T1000 (cell line): Measurements from ENCODE around the gene BAK1.
A peak's percentile ranks its signal among the peaks of the same experiment; 100 is the strongest.
"Not testable (repeated sequence)": the region's sequence is repeated elsewhere in the genome, so short reads cannot be mapped to it uniquely, and the experiment has no call there.

Experiments used
- DNase-seq: peaks from one replicate; lab custom pipeline; 2025; ENCODE audit warnings: mixed read lengths; lab: John Stamatoyannopoulos, UW

The BAK1 gene

GRCh38 chr6:33607784-33608161 is 27.7 kb upstream of the BAK1 start:
- no peak for DNase-seq

GRCh38 chr6:33607126-33607783 is 27.2 kb upstream of the BAK1 start:
- DNase-seq, result no peak

GRCh38 chr6:33606642-33607041 is 26.6 kb upstream of the BAK1 start:
- no peak for DNase-seq

- DNase-seq, result peak; percentile 9
These were observed 25.1 kb upstream of the BAK1 start for GRCh38 chr6:33604941-33605854.

- DNase-seq, result no peak
These were observed 22.1 kb upstream of the BAK1 start for GRCh38 chr6:33602180-33602579.

GRCh38 chr6:33600761-33601160 is 20.7 kb upstream of the BAK1 start:
- DNase-seq, result no peak

- peak; percentile 68 for DNase-seq
These were observed 19.4 kb upstream of the BAK1 start for GRCh38 chr6:33599413-33599938.

- DNase-seq, result no peak
These were observed 17.7 kb upstream of the BAK1 start for GRCh38 chr6:33597551-33598322.

- DNase-seq, result not testable (repeated sequence)
These were observed 16.8 kb upstream of the BAK1 start for GRCh38 chr6:33596894-33597293.

GRCh38 chr6:33595001-33595846 is 15.1 kb upstream of the BAK1 start:
- no peak for DNase-seq

- DNase-seq, result no peak
These were observed 13.3 kb upstream of the BAK1 start for GRCh38 chr6:33593414-33593727.

GRCh38 chr6:33592595-33593413 is 12.7 kb upstream of the BAK1 start:
- no peak for DNase-seq

GRCh38 chr6:33592280-33592594 is 12.2 kb upstream of the BAK1 start:
- no peak for DNase-seq

- no peak for DNase-seq
These were observed 11.5 kb upstream of the BAK1 start for GRCh38 chr6:33591424-33592032.

- DNase-seq, result no peak
These were observed 10.6 kb upstream of the BAK1 start for GRCh38 chr6:33590531-33591198.

GRCh38 chr6:33589731-33590530 is 9.9 kb upstream of the BAK1 start:
- DNase-seq, result peak; percentile 81

- DNase-seq, result no peak
These were observed 9.3 kb upstream of the BAK1 start for GRCh38 chr6:33589392-33589730.

GRCh38 chr6:33588894-33589293 is 8.8 kb upstream of the BAK1 start:
- DNase-seq, result no peak

GRCh38 chr6:33587529-33587928 is 7.5 kb upstream of the BAK1 start:
- no peak for DNase-seq
